ENCODE results near the gene HOXD13.
A peak's percentile ranks its signal among the peaks of the same experiment; 100 is the strongest.

HOXD13 gene

GRCh38 chr2:176115883-176116813 lies 23.6 kb downstream of the HOXD13 start, which contains the start of gene HOXD10:
HOXD10 (plus strand) TSS chr2:176116778; CDS start chr2:176116834, 56 bp downstream.
- DNase-seq (ENCODE audit: insufficient read length, low spot score) (no peak), FAIRE-seq (no peak)
- TF ChIP-seq CTCF (IDR thresholded peaks at IDR 0.05; ENCODE audit: insufficient read depth, missing control alignments) = no peak

- FAIRE-seq (no peak), DNase-seq (ENCODE audit: insufficient read length, low spot score) (no peak)
- no peak for TF ChIP-seq CTCF (IDR thresholded peaks at IDR 0.05; ENCODE audit: insufficient read depth, missing control alignments)
Observed at GRCh38 chr2:176117162-176117822, 24.8 kb downstream of the HOXD13 start.

- DNase-seq (ENCODE audit: insufficient read length, low spot score) = no peak
- no peak for FAIRE-seq
- no peak for TF ChIP-seq CTCF (IDR thresholded peaks at IDR 0.05; ENCODE audit: insufficient read depth, missing control alignments)
Observed at GRCh38 chr2:176117823-176118371, 25.4 kb downstream of the HOXD13 start.

- peak; percentile 61 for TF ChIP-seq CTCF (IDR thresholded peaks at IDR 0.05; ENCODE audit: insufficient read depth, missing control alignments)
- no peak for DNase-seq (ENCODE audit: insufficient read length, low spot score)
- no peak for FAIRE-seq
Observed at GRCh38 chr2:176118601-176119339, 26.2 kb downstream of the HOXD13 start.

- FAIRE-seq = no peak
- no peak for DNase-seq (ENCODE audit: insufficient read length, low spot score)
- TF ChIP-seq CTCF (IDR thresholded peaks at IDR 0.05; ENCODE audit: insufficient read depth, missing control alignments) = no peak
Observed at GRCh38 chr2:176120364-176121189, 28.1 kb downstream of the HOXD13 start.
